Measurements from ENCODE around the gene TLE6. TPM values are rescaled to one million over a fixed set of nuclear protein-coding genes. Genes with fewer than 3 reads are reported as not detected.

TLE6 gene
- total and polyA plus RNA-seq, 2 donors from 2014 or later: 3.7 to 5.2 TPM

- DNase-seq: no peak
- Histone ChIP-seq H3K4me3 (ENCODE audit: low read length in 3 of 3) (no peak overlapping the region), H3K36me3 (ENCODE audit: control insufficient read depth in 2 of 3, insufficient read depth in 3 of 3, low read length in 3 of 3) (peaks cover 0 to 4% (median 0%) of the 10 kb centered on the region in 3 donors), H3K27me3 (ENCODE audit: control insufficient read depth, insufficient read depth, low read length) (no peaks in the 10 kb centered on the region), H3K9ac (ENCODE audit: low read length in 3 of 3) (no peak overlapping the region), H3K9me3 (ENCODE audit: control insufficient read depth in 2 of 3, insufficient read depth in 1 of 3, low read length in 3 of 3) (no peaks in the 10 kb centered on the region), H3K27ac (ENCODE audit: low read depth in 2 of 2, low read length in 2 of 2) (no peak overlapping the region), H3K4me1 (ENCODE audit: control insufficient read depth in 2 of 3, insufficient read depth in 2 of 3, low read depth in 1 of 3, low read length in 3 of 3) (no peaks in the 10 kb centered on the region)
- TF ChIP-seq CTCF (IDR thresholded peaks at IDR 0.05; ENCODE audit: borderline replicate concordance, extremely low read depth, insufficient read depth): no peak
- FAIRE-seq: no peak
- intact Hi-C loops (cut with DNase I): no loop called here
Observed at GRCh38 chr19:2994588-2995131, 17.3 kb downstream of the TLE6 start.

- Histone ChIP-seq H3K27me3 (ENCODE audit: control insufficient read depth, insufficient read depth, low read length) (no peaks in the 10 kb centered on the region), H3K9me3 (ENCODE audit: control insufficient read depth in 2 of 3, insufficient read depth in 1 of 3, low read length in 3 of 3) (no peaks in the 10 kb centered on the region), H3K9ac (ENCODE audit: low read length in 3 of 3) (no peak overlapping the region), H3K4me1 (ENCODE audit: control insufficient read depth in 2 of 3, insufficient read depth in 2 of 3, low read depth in 1 of 3, low read length in 3 of 3) (no peaks in the 10 kb centered on the region), H3K27ac (ENCODE audit: low read depth in 2 of 2, low read length in 2 of 2) (no peak overlapping the region), H3K4me3 (ENCODE audit: low read length in 3 of 3) (no peak overlapping the region), H3K36me3 (ENCODE audit: control insufficient read depth in 2 of 3, insufficient read depth in 3 of 3, low read length in 3 of 3) (peaks cover 0 to 4% (median 0%) of the 10 kb centered on the region in 3 donors)
- TF ChIP-seq CTCF (IDR thresholded peaks at IDR 0.05; ENCODE audit: borderline replicate concordance, extremely low read depth, insufficient read depth): no peak
- no peak for FAIRE-seq
- DNase-seq: no peak
- intact Hi-C loops (cut with DNase I): no loop called here
Observed at GRCh38 chr19:2997720-2998119, 20.4 kb downstream of the TLE6 start.

- H3K9ac ChIP-seq (ENCODE audit: low read length in 3 of 3): no peak overlapping the region
- H3K27ac ChIP-seq (ENCODE audit: low read depth in 2 of 2, low read length in 2 of 2): no peak overlapping the region
- no peak overlapping the region for H3K4me3 ChIP-seq (ENCODE audit: low read length in 3 of 3)
- FAIRE-seq: no peak
- H3K4me1 ChIP-seq (ENCODE audit: control insufficient read depth in 2 of 3, insufficient read depth in 2 of 3, low read depth in 1 of 3, low read length in 3 of 3): no peaks in the 10 kb centered on the region
- no peak for DNase-seq
- no peaks in the 10 kb centered on the region for H3K27me3 ChIP-seq (ENCODE audit: control insufficient read depth, insufficient read depth, low read length)
- intact Hi-C loops (cut with DNase I): no loop called here
- H3K36me3 ChIP-seq (ENCODE audit: control insufficient read depth in 2 of 3, insufficient read depth in 3 of 3, low read length in 3 of 3): peaks cover 0 to 4% (median 0%) of the 10 kb centered on the region in 3 donors
- no peak for TF ChIP-seq CTCF (IDR thresholded peaks at IDR 0.05; ENCODE audit: borderline replicate concordance, extremely low read depth, insufficient read depth)
- no peaks in the 10 kb centered on the region for H3K9me3 ChIP-seq (ENCODE audit: control insufficient read depth in 2 of 3, insufficient read depth in 1 of 3, low read length in 3 of 3)
Observed at GRCh38 chr19:2998642-2999041, 21.3 kb downstream of the TLE6 start.
